GM18519 (cell line): ENCODE results near the gene SKAP2.

Source experiments
- ATAC-seq: cut with Tn5 transposase; IDR thresholded peaks from one replicate; pipeline ENCODE4 v1.9.1; 2021; ENCODE audit warnings: mild to moderate bottlenecking, moderate library complexity; ENCODE audit not compliant: unreplicated experiment, low FRiP score

SKAP2 gene

DNA sequence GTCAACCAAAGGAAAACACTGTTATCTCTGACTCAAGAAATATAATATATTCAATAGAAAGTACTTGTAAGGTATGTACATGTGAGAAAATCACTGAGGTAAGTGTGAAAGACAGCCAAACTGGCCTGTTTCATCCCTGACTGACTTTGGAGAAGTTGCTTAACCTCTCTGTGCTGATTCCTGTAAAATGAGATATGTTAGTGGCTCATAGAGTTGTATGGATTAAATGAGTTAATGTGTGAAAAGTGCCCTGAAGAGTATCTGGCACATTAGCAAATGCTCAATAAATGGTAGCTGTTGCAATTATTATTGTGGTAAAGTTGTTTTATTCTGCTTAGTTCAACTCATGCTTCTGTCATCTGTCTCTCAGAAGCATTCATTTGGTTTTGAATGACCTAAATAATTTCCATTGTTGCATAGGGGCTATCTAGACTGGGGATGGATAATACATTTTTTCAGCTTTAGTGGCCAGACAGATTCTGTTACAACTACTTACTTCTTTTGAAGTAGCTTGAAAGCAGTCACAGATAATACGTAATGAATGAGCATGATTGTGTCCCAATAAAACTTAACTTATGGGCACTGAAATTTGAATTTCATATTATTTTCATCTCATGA is 84.3 kb downstream of the SKAP2 start:
- no peak for ATAC-seq

DNA sequence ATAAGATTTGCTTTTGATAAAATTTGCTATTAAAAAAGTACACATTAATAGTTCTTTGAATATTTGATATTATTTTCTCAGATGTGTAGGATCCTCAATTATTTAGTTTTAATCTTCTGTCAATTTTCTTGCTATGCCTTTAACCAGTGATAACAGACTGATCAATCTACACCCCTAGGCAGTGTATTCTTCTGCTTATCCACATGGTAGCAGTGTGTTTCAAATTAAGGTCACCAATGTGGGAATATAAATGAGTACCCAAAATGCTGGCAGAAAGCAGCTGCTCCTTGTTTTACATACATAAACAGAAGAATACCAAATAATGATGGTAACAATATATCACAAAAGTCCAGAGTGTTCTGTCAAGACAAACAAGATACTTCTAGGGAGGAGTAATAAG is 87.0 kb downstream of the SKAP2 start:
- ATAC-seq: no peak

DNA sequence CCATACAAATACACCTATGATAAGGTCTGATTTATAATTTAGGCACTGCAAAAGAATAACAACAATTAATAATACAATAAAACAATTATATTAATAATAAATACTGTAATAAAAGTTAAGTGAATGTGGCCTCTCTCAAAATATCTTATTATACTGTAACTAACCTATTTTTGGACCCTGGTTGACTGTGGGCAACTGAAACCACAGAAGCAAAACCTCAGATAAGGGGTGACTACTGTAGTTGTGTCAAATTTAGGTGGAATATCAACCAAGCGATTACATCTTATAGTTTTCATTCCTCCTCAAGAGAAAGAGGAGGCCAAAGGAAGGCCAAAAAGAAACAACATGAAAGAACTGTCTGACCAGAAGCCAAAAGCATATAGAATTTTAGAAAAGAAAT is 103.9 kb downstream of the SKAP2 start:
- ATAC-seq: no peak

DNA sequence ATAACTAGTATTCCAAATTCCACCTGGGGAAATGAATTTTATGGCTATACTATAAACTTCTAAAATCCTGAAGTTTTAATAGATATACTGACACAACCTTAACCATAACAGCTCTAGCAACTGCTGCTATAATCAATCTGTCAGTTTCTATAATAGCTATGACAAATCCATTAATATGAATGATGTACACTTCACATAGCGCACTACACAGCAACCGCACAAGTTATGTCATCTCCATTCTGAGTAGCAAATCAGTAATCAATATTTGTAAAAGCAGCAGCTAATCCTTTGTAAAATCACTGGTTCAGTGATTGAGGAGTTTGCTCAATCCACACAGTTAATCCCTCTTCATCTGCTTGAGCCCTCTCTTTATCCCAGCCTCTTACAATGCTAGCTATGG is 105.3 kb downstream of the SKAP2 start:
- ATAC-seq: no peak

DNA sequence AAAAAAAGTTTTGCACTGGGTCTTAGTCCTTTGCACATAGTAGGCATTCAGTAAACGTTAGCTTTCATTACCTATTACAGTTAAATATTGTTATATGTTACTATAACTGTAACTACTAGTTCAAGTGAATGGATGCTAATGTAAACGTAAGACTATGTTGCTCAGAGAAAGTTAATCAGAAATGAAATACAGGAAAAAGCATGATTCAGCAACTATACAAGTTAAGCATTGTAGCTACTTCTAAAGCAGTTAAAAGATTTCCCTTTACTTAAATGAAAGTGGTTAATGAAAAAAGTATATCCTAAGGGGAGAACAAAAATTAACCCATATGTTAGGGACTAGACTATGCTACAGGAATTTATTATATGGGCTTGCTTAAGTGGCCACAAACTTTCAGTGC is 121.2 kb downstream of the SKAP2 start:
- no peak for ATAC-seq

DNA sequence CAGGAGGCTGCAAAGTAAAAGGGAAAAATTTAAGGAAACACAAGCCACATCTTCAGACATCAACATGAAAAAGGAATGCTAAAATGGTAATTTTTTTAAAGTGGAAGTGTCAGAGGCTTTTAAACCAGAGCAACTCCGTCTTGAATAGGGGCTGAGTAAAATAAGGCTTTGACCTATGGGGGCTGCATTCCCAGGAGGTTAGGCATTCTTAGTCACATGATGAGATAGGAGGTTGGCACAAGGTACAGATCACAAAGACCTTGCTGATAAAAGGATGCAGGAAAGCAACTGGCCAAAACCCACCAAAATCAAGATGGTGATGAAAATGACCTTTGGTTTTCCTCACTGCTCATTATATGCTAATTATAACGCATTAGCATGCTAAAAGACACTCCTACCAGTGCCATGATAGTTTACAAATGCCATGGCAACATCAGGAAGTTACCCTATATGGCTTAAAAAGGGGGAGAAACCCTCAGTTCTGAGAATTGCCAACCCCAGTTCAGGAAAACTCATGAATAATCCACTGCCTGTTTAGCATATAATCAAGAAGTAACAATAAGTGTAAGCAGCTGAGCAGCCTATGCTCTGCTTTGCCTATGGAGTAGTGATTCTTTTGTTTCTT is 128.3 kb downstream of the SKAP2 start:
- no peak for ATAC-seq

DNA sequence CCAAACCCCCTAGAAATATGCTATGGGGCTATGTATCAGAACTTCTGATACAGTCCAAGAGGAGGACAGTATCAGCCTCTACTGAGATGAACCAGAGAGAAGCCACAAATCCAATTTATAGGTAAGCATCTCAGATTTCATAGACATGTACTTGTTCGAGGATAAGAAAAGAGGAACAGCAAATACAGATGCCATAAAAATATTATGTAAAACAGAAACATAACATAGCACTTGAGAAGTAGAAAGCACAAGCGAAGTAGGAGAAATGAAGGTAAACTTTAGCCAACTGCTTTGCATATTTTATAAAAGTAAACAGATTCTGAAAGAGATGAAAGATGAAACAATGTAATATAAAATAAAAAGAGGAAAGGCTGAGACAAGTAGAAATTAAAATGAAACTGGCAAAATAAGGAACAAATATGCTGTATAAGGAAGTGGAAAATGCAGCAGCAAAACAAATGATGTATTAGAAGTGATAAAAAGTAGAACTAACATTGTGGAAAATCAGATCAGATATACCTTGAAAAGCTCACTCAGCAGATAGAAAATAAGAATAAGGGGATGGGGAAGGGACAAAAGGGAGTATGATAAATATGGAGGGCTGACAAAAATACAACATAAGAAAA is 135.1 kb downstream of the SKAP2 start:
- ATAC-seq: no peak

DNA sequence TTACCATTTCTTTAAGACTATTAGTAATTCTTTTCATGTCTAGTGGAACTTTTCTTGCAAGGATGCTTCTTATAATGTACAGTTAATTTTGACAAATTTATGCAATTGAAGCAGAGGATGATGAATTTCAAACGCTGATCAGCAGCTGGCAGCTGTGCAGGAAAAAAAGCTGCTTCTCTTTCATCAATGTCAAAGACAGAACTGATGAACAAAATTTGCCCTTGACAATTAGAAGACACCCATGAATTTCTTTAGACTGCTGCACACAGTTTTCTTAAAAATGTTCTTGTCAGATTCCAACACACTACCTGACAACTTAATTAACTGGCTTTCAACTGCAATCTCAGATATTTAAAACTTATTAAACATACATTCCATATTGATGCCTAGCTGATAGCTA is 138.3 kb downstream of the SKAP2 start:
- ATAC-seq: no peak

DNA sequence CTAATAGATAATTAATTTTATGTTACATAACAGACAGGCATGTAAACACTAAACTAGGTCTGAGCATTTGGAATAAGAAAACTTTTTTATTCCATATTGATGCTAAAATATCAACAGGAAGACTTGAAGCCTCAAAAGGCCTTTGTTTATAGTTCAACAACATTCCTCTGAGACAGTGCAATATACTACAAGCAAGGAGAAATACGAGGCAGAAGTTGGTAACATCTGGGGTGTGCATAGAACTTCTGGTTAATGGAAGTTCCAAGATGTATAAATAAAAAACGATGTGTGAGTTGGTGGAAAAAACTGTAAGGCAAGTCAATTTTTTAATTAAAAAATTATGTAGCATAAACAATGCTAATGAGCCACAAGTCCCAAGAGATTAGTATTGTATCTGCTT is 139.6 kb downstream of the SKAP2 start:
- ATAC-seq: no peak

DNA sequence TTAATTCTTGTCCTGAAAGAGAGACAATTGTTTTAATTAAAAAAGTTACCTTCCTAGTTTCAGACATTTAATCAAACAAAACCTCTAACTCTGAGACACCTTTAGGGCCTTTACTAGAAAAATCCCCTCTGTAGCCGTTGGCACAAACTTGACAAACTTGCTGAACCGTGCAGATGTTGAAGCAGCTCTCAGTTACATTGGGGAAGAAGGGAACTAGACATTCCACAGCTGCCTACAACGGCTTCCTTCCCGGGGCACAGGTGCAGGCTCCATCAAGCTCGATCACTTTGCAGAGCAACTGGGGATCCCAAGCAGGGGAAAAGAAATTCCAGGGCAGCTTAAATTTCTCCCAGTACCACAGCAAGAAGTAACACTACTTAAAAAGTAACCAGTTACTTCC is 141.3 kb downstream of the SKAP2 start:
- no peak for ATAC-seq

DNA sequence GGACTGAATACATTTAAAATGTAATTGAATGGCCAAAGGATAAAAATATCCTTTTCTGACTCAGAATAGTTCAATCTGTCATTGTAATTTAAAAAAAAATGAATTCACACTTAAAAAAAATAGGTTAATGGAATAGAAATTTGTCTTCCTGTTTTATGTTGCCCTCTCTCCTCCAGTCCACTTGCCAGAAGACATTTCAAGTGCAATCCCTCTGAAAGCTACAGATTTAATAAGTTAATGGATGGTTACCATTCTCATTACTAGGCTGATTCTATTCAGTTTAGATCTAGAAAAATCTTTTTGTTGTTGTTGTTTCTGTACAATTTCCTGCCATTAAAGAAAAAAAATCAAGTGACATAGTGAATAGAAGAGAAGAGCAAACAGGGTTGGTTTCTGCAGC is 142.9 kb downstream of the SKAP2 start:
- ATAC-seq: no peak

DNA sequence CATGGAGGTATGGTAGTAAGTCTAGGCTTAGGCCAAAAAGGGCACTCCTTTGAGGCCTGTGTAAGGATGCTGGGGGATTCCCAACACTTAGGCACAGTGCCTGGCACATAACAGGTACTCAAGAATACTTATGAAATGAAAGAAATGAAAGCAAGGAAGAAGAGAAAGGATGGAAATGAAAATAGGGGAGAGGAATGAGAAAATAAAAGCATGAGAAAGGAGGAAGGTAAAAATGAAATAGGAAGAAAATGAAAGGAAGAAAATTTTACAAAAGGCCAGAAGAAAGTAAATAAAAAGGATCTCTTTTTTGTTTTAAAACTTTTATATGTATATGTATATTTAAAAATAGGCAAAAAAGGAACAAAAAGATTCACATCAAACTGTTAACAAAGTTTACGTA is 146.3 kb downstream of the SKAP2 start:
- ATAC-seq: no peak

DNA sequence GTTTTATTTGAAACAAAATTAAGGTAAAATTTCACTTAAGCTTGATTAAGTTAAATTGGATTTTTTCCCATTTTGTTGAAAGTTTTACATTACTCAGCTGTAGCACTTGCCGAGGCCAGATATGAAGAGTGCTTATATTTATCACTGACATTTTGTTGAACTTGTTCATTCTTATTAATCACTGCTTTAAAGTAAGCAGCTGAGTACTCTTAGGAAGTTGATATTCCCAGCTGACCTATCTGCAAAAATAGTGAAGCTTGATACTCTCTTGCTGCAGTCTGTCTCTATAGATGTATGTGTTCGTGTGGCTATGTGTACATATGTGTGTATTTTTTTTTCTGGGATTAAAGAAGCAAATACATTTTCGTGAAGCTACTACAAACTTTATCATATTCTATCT is 150.0 kb downstream of the SKAP2 start:
- ATAC-seq: no peak

DNA sequence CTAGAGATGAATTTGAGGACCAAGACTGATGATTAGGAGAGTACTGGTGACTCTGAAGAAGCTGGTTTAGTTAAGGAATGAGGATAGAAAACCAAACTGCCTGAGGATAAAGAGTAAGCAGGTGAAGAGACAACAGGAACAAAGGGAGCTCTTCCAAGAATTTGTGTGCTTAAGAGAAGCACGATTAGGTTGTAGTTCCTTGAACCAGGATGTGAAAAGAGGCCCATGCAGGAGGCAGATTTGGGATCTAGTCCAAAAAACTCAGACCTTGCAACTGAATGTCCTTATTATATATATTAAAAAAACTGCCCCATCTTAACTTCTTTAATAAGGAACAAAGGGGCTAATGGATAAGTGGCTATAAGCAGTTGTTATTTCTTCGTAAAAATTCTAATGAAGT is 150.4 kb downstream of the SKAP2 start:
- ATAC-seq: no peak

DNA sequence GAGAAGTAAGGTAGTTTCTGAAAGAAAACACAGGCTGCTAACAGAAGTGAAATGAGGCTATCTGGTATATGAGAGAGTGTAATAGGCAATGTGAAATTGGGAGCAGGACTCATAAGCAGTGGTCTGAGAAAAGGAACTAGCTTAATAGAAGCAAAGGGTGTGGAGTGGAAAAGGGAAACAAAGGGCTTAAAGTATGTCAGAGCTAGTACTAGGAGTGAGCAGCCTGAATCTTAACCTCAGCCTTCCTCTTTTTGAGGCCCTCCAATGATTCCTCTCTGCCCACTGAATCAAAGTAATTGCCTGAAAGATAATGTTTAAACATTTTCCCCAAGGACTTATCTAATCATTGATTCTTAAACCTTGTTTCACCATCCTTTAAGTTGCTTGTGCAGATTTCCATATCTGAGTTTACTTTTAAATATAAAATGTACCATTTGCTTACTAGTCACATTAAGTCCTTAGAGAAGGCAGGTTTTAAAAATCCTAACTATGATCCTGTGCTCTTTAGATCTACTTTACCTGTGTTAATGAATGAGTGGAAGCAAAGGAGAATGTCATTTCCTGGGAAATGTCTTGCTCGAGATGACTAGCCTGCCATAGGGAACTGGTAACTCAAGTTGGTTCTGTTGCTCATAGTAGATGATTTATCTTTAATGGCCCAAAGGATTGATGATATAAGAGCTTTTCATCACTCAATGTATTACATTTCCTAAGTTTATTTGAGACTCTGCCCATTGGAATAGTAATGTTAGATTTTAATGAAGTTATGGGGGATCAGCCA is 155.0 kb downstream of the SKAP2 start:
- no peak for ATAC-seq

DNA sequence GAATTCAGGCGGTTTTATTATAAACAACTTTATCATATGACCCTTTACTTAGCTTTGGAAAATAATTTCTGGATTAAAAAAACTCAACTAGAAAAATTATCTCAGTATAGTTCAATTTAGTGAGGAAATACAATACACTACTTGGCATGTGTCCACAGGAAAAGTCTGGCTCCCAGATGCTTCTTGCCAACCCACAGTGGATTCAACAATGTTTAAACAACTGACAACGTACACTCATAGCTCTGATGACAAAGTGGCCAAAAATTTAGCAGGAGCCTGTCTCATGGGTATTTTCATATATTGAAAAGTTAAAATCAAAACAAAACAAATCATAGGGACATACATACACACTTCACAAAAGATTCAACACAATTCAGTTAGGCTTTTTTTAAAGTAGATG is 158.8 kb downstream of the SKAP2 start:
- ATAC-seq: no peak

DNA sequence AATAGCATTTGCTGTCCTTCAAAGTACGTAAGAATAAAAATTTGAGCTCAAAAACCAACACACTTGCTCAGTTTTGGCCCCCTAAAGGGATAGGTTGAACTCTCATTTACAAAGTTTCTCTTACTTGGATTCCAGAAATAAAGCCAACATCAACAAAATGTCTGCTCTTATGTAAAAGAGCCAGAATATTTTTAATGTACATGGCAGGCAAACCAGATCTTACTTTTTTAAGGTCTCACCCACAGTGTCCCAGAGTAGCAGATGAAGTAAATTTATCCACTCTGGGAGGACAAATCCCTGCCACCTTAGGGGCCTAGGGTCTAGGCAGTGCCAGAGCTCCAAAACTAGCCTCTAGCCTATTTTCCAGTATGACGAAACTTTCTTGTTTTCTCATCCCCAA is 159.6 kb downstream of the SKAP2 start:
- no peak for ATAC-seq

DNA sequence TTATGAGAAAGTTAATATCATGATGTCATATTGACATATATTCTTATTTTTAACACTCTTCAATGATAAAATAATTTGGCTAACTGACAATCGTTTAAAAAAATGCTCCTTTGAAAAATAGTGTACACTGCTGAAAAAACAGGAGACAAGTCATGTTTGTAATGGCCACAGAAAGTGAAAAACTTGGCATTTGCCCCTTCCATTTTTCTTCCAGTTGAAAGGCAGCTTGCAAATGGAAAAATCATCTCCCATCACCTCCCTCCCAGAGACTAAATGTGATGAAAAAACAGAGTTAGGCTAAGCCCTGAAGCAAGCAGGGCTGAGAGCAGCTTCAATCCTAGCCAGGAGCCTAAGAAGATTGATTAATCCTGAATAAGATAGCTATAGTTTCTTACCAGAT is 160.4 kb downstream of the SKAP2 start:
- no peak for ATAC-seq

DNA sequence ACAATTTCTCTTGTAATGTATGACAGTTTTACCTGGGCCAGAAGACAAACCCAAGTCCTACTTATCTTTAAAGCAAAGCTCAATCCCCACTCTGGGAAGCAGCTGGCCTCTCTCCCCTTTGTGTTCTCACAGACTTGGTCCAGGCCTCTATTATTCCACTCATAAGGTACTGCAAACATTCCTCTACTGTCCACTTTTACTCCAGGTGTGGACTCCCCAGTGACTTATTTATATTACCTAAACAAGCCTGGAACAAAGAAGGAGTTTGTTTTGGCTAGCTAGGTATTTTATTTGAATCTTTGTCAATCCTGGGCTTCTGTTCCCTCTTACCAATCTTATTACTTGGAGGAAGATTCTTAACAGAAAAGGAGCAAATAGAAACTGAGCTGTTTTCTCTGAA is 163.5 kb downstream of the SKAP2 start:
- no peak for ATAC-seq

DNA sequence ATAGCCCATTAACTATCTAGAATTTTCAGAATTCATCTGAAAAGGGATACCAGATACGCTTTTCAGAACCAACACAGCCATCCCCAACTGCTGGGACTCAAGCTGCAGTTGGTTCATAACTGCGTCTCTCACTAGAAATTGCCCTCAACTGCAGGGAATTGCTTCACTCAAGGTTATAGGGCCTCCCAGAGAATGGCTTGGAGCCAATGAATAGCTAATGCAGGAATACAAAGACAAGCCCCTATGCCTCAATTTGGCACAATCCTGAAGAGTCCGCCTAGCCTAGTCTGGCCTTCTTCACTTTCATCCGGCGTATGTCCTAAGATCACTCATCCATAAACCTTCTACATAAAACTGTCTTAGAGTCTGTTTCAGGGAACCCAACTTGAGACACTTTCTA is 164.0 kb downstream of the SKAP2 start:
- ATAC-seq: no peak

DNA sequence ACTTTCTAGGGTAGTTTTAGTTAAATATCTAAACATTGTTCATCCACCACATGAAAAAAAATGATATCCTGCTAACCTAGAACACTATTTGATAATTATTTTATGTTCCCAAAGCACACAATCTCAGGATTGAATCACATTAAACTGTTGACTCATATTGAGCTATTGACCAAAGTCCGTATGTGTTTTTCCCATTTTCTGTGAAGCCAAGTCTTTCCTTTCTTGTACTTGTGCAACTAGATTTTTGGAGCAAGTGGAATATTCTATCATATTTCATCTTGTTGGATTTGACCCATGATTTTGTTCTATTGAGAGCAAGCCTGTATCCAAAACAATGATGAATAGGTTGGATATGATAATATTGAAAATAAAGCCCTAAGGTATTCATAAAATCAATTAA is 164.6 kb downstream of the SKAP2 start:
- no peak for ATAC-seq

DNA sequence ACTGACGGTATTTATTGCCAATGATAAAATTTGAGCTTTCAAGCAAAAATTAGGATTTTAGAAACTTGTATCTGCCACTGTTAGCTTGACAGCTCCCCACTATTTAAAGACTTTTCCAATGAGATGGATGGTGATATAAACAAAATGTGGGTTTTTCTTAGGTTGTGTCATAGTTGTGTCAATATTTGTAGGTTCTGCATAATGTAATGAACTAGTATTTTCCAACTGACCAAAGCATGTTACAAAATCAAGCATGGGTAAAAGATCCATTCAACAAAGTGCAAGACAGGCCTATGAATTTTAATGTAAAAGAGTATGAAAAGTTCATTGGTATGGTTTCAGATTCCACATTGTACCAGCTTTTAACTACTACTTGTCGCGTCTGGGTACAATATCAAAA is 165.6 kb downstream of the SKAP2 start:
- no peak for ATAC-seq
